WTC11 (cell line): ENCODE data around the gene CADM1.

Source experiments
- ATF2 ChIP-seq: sonication (generic); formaldehyde crosslinking; IDR thresholded peaks from 2 replicates; pipeline ENCODE4 v1.8.1; 2022; ENCODE audit warnings: low read depth, missing genetic modification reagents, borderline replicate concordance
- CREB1 ChIP-seq: sonication (generic); formaldehyde crosslinking; IDR thresholded peaks from 2 replicates; pipeline ENCODE4 v1.8.0; 2023; ENCODE audit warnings: mild to moderate bottlenecking, missing genetic modification reagents
- E2F4 ChIP-seq: sonication (generic); formaldehyde crosslinking; IDR thresholded peaks from 2 replicates; pipeline ENCODE4 v1.8.1; 2022; ENCODE audit warnings: low read depth, mild to moderate bottlenecking, moderate library complexity, missing genetic modification reagents, borderline replicate concordance
- FOXJ3 ChIP-seq: sonication (generic); formaldehyde crosslinking; IDR thresholded peaks from 2 replicates; pipeline ENCODE4 v1.9.0; 2021; ENCODE audit warnings: missing genetic modification reagents, mild to moderate bottlenecking, borderline replicate concordance
- TEAD4 ChIP-seq: sonication (generic); formaldehyde crosslinking; IDR thresholded peaks from 2 replicates; pipeline ENCODE4 v1.8.0; 2022; ENCODE audit warnings: mild to moderate bottlenecking, missing genetic modification reagents
- ZNF396 ChIP-seq: fragments of 250-450 bp; sonication (Bioruptor Pico); IDR thresholded peaks from 2 replicates; pipeline ENCODE4 v1.8.0; 2021; ENCODE audit warnings: mild to moderate bottlenecking, moderate library complexity, borderline replicate concordance
- TF ChIP-seq, protein P1 (sequence below): fragments of 200-600 bp; IDR thresholded peaks from 2 replicates; pipeline ENCODE4 v1.8.0; 2022; ENCODE audit warnings: antibody characterized with exemption
- TF ChIP-seq, protein P2 (sequence below): sonication (generic); formaldehyde crosslinking; IDR thresholded peaks from 2 replicates; pipeline ENCODE4 v1.8.1; 2023; ENCODE audit warnings: mild to moderate bottlenecking, missing genetic modification reagents, moderate library complexity
- TF ChIP-seq, protein P3 (sequence below): sonication (generic); formaldehyde crosslinking; IDR thresholded peaks from 2 replicates; pipeline ENCODE4 v1.8.0; 2023; ENCODE audit warnings: missing genetic modification reagents
- TF ChIP-seq, protein P4 (sequence below): sonication (generic); formaldehyde crosslinking; IDR thresholded peaks from 2 replicates; pipeline ENCODE4 v1.8.0; 2022; ENCODE audit warnings: mild to moderate bottlenecking, missing genetic modification reagents

- TF ChIP-seq, protein P1, sequence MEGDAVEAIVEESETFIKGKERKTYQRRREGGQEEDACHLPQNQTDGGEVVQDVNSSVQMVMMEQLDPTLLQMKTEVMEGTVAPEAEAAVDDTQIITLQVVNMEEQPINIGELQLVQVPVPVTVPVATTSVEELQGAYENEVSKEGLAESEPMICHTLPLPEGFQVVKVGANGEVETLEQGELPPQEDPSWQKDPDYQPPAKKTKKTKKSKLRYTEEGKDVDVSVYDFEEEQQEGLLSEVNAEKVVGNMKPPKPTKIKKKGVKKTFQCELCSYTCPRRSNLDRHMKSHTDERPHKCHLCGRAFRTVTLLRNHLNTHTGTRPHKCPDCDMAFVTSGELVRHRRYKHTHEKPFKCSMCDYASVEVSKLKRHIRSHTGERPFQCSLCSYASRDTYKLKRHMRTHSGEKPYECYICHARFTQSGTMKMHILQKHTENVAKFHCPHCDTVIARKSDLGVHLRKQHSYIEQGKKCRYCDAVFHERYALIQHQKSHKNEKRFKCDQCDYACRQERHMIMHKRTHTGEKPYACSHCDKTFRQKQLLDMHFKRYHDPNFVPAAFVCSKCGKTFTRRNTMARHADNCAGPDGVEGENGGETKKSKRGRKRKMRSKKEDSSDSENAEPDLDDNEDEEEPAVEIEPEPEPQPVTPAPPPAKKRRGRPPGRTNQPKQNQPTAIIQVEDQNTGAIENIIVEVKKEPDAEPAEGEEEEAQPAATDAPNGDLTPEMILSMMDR: no peak
- no peak for TF ChIP-seq TEAD4 (CRISPR knock-in tag)
- no peak for TF ChIP-seq ATF2
- no peak for TF ChIP-seq CREB1
- TF ChIP-seq, protein P2, sequence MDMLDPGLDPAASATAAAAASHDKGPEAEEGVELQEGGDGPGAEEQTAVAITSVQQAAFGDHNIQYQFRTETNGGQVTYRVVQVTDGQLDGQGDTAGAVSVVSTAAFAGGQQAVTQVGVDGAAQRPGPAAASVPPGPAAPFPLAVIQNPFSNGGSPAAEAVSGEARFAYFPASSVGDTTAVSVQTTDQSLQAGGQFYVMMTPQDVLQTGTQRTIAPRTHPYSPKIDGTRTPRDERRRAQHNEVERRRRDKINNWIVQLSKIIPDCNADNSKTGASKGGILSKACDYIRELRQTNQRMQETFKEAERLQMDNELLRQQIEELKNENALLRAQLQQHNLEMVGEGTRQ (CRISPR knock-in tag): no peak
- TF ChIP-seq E2F4 (CRISPR knock-in tag): no peak
- TF ChIP-seq ZNF396: no peak
- TF ChIP-seq, protein P3, sequence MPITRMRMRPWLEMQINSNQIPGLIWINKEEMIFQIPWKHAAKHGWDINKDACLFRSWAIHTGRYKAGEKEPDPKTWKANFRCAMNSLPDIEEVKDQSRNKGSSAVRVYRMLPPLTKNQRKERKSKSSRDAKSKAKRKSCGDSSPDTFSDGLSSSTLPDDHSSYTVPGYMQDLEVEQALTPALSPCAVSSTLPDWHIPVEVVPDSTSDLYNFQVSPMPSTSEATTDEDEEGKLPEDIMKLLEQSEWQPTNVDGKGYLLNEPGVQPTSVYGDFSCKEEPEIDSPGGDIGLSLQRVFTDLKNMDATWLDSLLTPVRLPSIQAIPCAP (CRISPR knock-in tag): no peak
- TF ChIP-seq FOXJ3 (CRISPR knock-in tag): no peak
- TF ChIP-seq, protein P4, sequence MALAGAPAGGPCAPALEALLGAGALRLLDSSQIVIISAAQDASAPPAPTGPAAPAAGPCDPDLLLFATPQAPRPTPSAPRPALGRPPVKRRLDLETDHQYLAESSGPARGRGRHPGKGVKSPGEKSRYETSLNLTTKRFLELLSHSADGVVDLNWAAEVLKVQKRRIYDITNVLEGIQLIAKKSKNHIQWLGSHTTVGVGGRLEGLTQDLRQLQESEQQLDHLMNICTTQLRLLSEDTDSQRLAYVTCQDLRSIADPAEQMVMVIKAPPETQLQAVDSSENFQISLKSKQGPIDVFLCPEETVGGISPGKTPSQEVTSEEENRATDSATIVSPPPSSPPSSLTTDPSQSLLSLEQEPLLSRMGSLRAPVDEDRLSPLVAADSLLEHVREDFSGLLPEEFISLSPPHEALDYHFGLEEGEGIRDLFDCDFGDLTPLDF (CRISPR knock-in tag): no peak
Observed at GRCh38 chr11:115446214-115446613, 58.0 kb downstream of the CADM1 start.
